Keratinocyte (primary cell): ENCODE data around the gene C2orf78.

Experiments used
- CTCF ChIP-seq, 3 experiments: IDR thresholded peaks in 1 of 3; conservative IDR thresholded peaks in 1 of 3; optimal IDR thresholded peaks in 1 of 3; 2 replicates in 2 of 3; 3 replicates in 1 of 3; pipeline versions ENCODE3 to v1.5.1; 2011; ENCODE audit warnings: low read length in 3 of 3, mild to moderate bottlenecking in 3 of 3, moderate library complexity in 2 of 3, control low read depth in 1 of 3, inconsistent platforms in 1 of 3; ENCODE audit not compliant: insufficient read depth in 2 of 3; ENCODE audit errors: extremely low read depth in 1 of 3
- EZH2 ChIP-seq: IDR thresholded peaks from one replicate; pipeline ENCODE4 v1.6.1; 2012; ENCODE audit warnings: inconsistent platforms, mild to moderate bottlenecking, low read length, moderate library complexity

- TF ChIP-seq CTCF (optimal IDR thresholded peaks at IDR 0.05 in 1 of 3, IDR thresholded peaks at IDR 0.05 in 1 of 3, conservative IDR thresholded peaks at IDR 0.05 in 1 of 3; ENCODE audit: extremely low read depth in 1 of 3, insufficient read depth in 2 of 3, low read length in 3 of 3) (no peak), EZH2 (no peak)
These were observed 19.0 kb upstream of the C2orf78 start for GRCh38 chr2:73764945-73765344.
